Endothelial cell of umbilical vein (primary cell): ENCODE measurements around the gene CMSS1. TPM values are rescaled to one million over a fixed set of nuclear protein-coding genes. Genes with fewer than 3 reads are reported as not detected.

Experiments
- BruUV-seq: library from RNA; stranded (reverse); fragments of 400-500 nt; replicated peaks from 2 replicates; lab custom pipeline; 2021; lab: Mats Ljungman, UMichigan
- CTCF ChIA-PET: fragments of 300-600, 350-600 bp; sonication (Branson Sonifier 250); formaldehyde crosslinking; loops from one replicate; lab custom pipeline; 2021; ENCODE audit warnings: antibody characterized with exemption, inconsistent platforms; lab: Charles Lee
- POLR2A ChIA-PET: fragments of 300-600, 350-600 bp; sonication (Branson Sonifier 250); formaldehyde crosslinking; loops from one replicate; lab custom pipeline; 2021; ENCODE audit warnings: antibody characterized with exemption, inconsistent platforms; lab: Charles Lee
- DNase-seq: peaks from one replicate; pipeline ENCODE4 v3.0.0-alpha.2; 2011; ENCODE audit warnings: low read depth, low spot score
- FAIRE-seq: peaks from 2 replicates; lab custom pipeline; 2011; peaks lifted over from hg19 to GRCh38; lab: Jason Lieb, UNC
- H2AFZ ChIP-seq: 2 replicates; pipeline ENCODE4 v1.6.0; 2012; ENCODE audit warnings: low read depth, low read length, control low read depth, inconsistent platforms
- H3K27ac ChIP-seq: 2 replicates; pipeline ENCODE4 v1.5.1; 2011; ENCODE audit warnings: low read depth, mild to moderate bottlenecking, control low read depth, low read length, moderate library complexity; ENCODE audit not compliant: insufficient read depth
- H3K27me3 ChIP-seq, 2 experiments: 2 replicates each; pipeline versions ENCODE4 v1.6.0 to v1.6.1; 2011; ENCODE audit warnings: low read length in 2 of 2, mixed read lengths in 1 of 2; ENCODE audit not compliant: control insufficient read depth in 2 of 2, insufficient read depth in 2 of 2
- H3K36me3 ChIP-seq, 2 experiments: 2 replicates in 1 of 2; 3 replicates in 1 of 2; pipeline ENCODE4 v1.5.1; 2011; ENCODE audit warnings: low read length in 2 of 2, mild to moderate bottlenecking in 1 of 2, moderate library complexity in 1 of 2; ENCODE audit not compliant: control insufficient read depth in 2 of 2, insufficient read depth in 2 of 2; ENCODE audit errors: extremely low read depth in 1 of 2
- H3K4me1 ChIP-seq: 3 replicates; pipeline ENCODE4 v1.5.1; 2011; ENCODE audit warnings: mild to moderate bottlenecking, low read length; ENCODE audit not compliant: control insufficient read depth, insufficient read depth; ENCODE audit errors: extremely low read depth
- H3K4me2 ChIP-seq: 2 replicates; pipeline ENCODE4 v1.6.1; 2011; ENCODE audit warnings: low read length, control low read depth, mixed read lengths; ENCODE audit not compliant: insufficient read depth
- H3K4me3 ChIP-seq, 3 experiments: fragments of 200-600 bp in 1 of 3; sonication (generic), shearing (Covaris generic) in 1 of 3; replicated peaks in 1 of 3; 2 replicates each; pipeline ENCODE4 v1.5.1; 2011 to 2016; ENCODE audit warnings: control low read depth in 3 of 3, low read length in 3 of 3, mild to moderate bottlenecking in 2 of 3, inconsistent platforms in 1 of 3, low read depth in 1 of 3, moderate library complexity in 1 of 3; ENCODE audit not compliant: insufficient read depth in 1 of 3
- H3K79me2 ChIP-seq: 2 replicates; pipeline ENCODE4 v1.6.0; 2012; ENCODE audit warnings: low read length, inconsistent platforms; ENCODE audit not compliant: control insufficient read depth, insufficient read depth
- H3K9ac ChIP-seq: replicated peaks from 2 replicates; pipeline ENCODE3; 2011; ENCODE audit warnings: low read length, control low read depth; ENCODE audit not compliant: insufficient read depth; ENCODE audit errors: extremely low read depth
- H3K9me1 ChIP-seq: replicated peaks from 3 replicates; pipeline ENCODE4 v1.6.0; 2011; ENCODE audit warnings: mild to moderate bottlenecking, low read length; ENCODE audit not compliant: control insufficient read depth, insufficient read depth; ENCODE audit errors: extremely low read depth
- H3K9me3 ChIP-seq: replicated peaks from 2 replicates; pipeline ENCODE4 v1.5.1; 2012; ENCODE audit warnings: low read length, inconsistent platforms; ENCODE audit not compliant: control insufficient read depth, insufficient read depth
- H4K20me1 ChIP-seq: replicated peaks from 2 replicates; pipeline ENCODE3; 2011; ENCODE audit warnings: mild to moderate bottlenecking, low read length; ENCODE audit not compliant: control insufficient read depth, insufficient read depth; ENCODE audit errors: extremely low read depth
- EZH2 ChIP-seq: IDR thresholded peaks from 2 replicates; pipeline ENCODE4 v1.6.1; 2012; ENCODE audit warnings: borderline replicate concordance, low read depth, mild to moderate bottlenecking, moderate library complexity, low read length, inconsistent platforms; ENCODE audit not compliant: severe bottlenecking
- FOS ChIP-seq: IDR thresholded peaks from 2 replicates; pipeline ENCODE4 v1.6.1; 2011; ENCODE audit warnings: mild to moderate bottlenecking, low read length, moderate library complexity, borderline replicate concordance; ENCODE audit not compliant: insufficient read depth
- GATA2 ChIP-seq: IDR thresholded peaks from 2 replicates; pipeline ENCODE4 v1.7.0; 2011; ENCODE audit warnings: low read depth, mild to moderate bottlenecking, moderate library complexity, mixed read lengths, low read length; ENCODE audit not compliant: insufficient read length, insufficient read depth
- JUN ChIP-seq: IDR thresholded peaks from 2 replicates; pipeline ENCODE4 v1.6.1; 2011; ENCODE audit warnings: borderline replicate concordance, low read depth; ENCODE audit not compliant: insufficient read length, insufficient read depth
- MYC ChIP-seq: IDR thresholded peaks from one replicate; pipeline ENCODE4 v1.6.1; 2011; ENCODE audit warnings: mild to moderate bottlenecking, low read depth, low read length
- POLR2A ChIP-seq: IDR thresholded peaks from 2 replicates; pipeline ENCODE4 v1.6.1; 2012; ENCODE audit warnings: low read depth, mild to moderate bottlenecking, control low read depth, low read length
- POLR2AphosphoS5 ChIP-seq: IDR thresholded peaks from 2 replicates; pipeline ENCODE4 v1.6.1; 2012; ENCODE audit warnings: low read depth, mild to moderate bottlenecking, control low read depth, low read length, moderate library complexity; ENCODE audit not compliant: insufficient read depth
- dilution Hi-C: fragments of 300-500 bp; cut with MboI; formaldehyde crosslinking; loops from one replicate; pipeline ENCODE4 v1.15.0; 2019; ENCODE audit warnings: low sequenced_read_pairs; ENCODE audit not compliant: extremely low pct_ligation_motif_present
- intact Hi-C: fragments of 100-400 bp; cut with micrococcal nuclease; formaldehyde crosslinking; loops from one replicate; pipeline ENCODE4 v1.10.0; 2022
- polyA plus RNA-seq, 4 experiments: library from polyadenylated mRNA; depleted of rRNA in 3 of 4; stranded (reverse) in 3 of 4; unstranded in 1 of 4; fragments of >200 nt; gene quantifications; 2 replicates each; pipeline versions ENCODE4 v1.2.1 to v1.2.3, GENCODE V29; 2011 to 2012; ENCODE audit warnings: missing spikeins in 1 of 4
- total RNA-seq: library from RNA; stranded (reverse); gene quantifications from 2 replicates; pipeline ENCODE4 v1.2.3, GENCODE V29; 2021
- TF ChIP-seq, protein P1 (sequence below): IDR thresholded peaks from 2 replicates; pipeline ENCODE4 v1.6.1; 2011; ENCODE audit not compliant: insufficient read depth, insufficient read length
- TF ChIP-seq, protein P2 (sequence below), 2 donors: IDR thresholded peaks; 1 replicate in 1 of 2; 2 replicates in 1 of 2; pipeline ENCODE4 v1.5.1; 2011; ENCODE audit warnings: low read length in 2 of 2, mild to moderate bottlenecking in 2 of 2, moderate library complexity in 2 of 2, control low read depth in 1 of 2, inconsistent platforms in 1 of 2, low read depth in 1 of 2; ENCODE audit not compliant: insufficient read depth in 1 of 2; ENCODE audit errors: extremely low read depth in 1 of 2

The CMSS1 gene
- total and polyA plus RNA-seq, 2 donors (not counting 3 experiments of a cell fraction or from before 2014, with no cell fraction given) = 9.7 to 60.6 TPM

DNA sequence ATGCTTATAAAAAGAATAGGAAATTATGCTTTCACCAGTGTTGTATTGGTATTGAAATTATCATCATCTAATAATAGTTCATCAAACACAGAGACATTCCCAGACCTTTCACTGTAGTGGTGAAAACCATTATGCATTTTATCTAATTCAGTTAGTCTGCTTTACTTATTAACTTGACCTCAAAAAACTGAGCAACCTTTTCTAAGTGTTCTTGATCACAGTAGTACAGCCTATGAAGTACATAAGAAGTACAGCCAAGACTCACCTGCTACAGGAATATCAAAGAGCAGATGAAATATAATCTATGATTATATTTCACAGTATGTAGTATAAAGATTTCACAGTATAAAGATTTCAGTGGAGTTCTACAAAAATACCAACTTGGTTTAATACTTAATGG lies 221.4 kb downstream of the CMSS1 start:
- H3K9me1 ChIP-seq = no peaks in the 10 kb centered on the region
- H3K9ac ChIP-seq = no peak overlapping the region
- H3K9me3 ChIP-seq = no peaks in the 10 kb centered on the region
- no TSS peak for BruUV-seq
- H3K4me1 ChIP-seq = peaks cover 36% of the 10 kb centered on the region
- H3K4me2 ChIP-seq = no peak overlapping the region
- H3K36me3 ChIP-seq = no peaks in the 10 kb centered on the region
- no peak for FAIRE-seq
- ChIA-PET CTCF (interaction anchor here (1.3 kb wide), 2 partner anchors 196 to 215 kb away, joined by 3 read pairs; no protein-coding TSS in a partner anchor), POLR2A (no interaction called here)
- intact Hi-C loops = no loop called here
- TF ChIP-seq POLR2AphosphoS5 (no peak), POLR2A (no peak), MYC (no peak), FOS (no peak), JUN (no peak), GATA2 (no peak), EZH2 (no peak)
- TF ChIP-seq, protein P1, sequence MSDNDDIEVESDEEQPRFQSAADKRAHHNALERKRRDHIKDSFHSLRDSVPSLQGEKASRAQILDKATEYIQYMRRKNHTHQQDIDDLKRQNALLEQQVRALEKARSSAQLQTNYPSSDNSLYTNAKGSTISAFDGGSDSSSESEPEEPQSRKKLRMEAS = no peak
- TF ChIP-seq, protein P2, sequence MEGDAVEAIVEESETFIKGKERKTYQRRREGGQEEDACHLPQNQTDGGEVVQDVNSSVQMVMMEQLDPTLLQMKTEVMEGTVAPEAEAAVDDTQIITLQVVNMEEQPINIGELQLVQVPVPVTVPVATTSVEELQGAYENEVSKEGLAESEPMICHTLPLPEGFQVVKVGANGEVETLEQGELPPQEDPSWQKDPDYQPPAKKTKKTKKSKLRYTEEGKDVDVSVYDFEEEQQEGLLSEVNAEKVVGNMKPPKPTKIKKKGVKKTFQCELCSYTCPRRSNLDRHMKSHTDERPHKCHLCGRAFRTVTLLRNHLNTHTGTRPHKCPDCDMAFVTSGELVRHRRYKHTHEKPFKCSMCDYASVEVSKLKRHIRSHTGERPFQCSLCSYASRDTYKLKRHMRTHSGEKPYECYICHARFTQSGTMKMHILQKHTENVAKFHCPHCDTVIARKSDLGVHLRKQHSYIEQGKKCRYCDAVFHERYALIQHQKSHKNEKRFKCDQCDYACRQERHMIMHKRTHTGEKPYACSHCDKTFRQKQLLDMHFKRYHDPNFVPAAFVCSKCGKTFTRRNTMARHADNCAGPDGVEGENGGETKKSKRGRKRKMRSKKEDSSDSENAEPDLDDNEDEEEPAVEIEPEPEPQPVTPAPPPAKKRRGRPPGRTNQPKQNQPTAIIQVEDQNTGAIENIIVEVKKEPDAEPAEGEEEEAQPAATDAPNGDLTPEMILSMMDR (IDR thresholded peaks at IDR 0.05; ENCODE audit: extremely low read depth in 1 of 2, insufficient read depth in 1 of 2, low read depth in 1 of 2, low read length in 2 of 2) = no peak
- H4K20me1 ChIP-seq = no peaks in the 10 kb centered on the region
- H3K79me2 ChIP-seq = no peaks in the 10 kb centered on the region
- H3K4me3 ChIP-seq = no peak overlapping the region
- H2AFZ ChIP-seq = no peak overlapping the region
- H3K27ac ChIP-seq = no peak overlapping the region
- no peaks in the 10 kb centered on the region for H3K27me3 ChIP-seq
- no peak for DNase-seq
- dilution Hi-C loops = no loop called here
